Measurements from ENCODE around the gene PIP4K2C.

PIP4K2C gene

GRCh38 chr12:57618966-57619433 lies 28.0 kb downstream of the PIP4K2C start:
- H3F3A ChIP-seq (ENCODE audit: insufficient read depth): no peaks in the 10 kb centered on the region
- no peaks in the 10 kb centered on the region for H3K36me3 ChIP-seq (ENCODE audit: low read length)
- no peak overlapping the region for H2AFZ ChIP-seq (ENCODE audit: low read depth, low read length, severe bottlenecking)
- H3K4me2 ChIP-seq (ENCODE audit: low read depth, low read length, poor library complexity, severe bottlenecking): no peak overlapping the region
- H3K9ac ChIP-seq (ENCODE audit: low read length): no peak overlapping the region
- no peak overlapping the region for H3K4me3 ChIP-seq (ENCODE audit: insufficient read depth, low read length, poor library complexity, severe bottlenecking)
- no peaks in the 10 kb centered on the region for H3K27me3 ChIP-seq (ENCODE audit: low read length)
- H3K9me2 ChIP-seq (replicated peaks; ENCODE audit: insufficient read depth, low read length): no peaks in the 10 kb centered on the region
- H3K79me2 ChIP-seq (ENCODE audit: insufficient read depth, low read length): no peaks in the 10 kb centered on the region
- TF ChIP-seq EZH2phosphoT487 (conservative IDR thresholded peaks at IDR 0.05; ENCODE audit: low read length): no peak
- TF ChIP-seq, protein P1, sequence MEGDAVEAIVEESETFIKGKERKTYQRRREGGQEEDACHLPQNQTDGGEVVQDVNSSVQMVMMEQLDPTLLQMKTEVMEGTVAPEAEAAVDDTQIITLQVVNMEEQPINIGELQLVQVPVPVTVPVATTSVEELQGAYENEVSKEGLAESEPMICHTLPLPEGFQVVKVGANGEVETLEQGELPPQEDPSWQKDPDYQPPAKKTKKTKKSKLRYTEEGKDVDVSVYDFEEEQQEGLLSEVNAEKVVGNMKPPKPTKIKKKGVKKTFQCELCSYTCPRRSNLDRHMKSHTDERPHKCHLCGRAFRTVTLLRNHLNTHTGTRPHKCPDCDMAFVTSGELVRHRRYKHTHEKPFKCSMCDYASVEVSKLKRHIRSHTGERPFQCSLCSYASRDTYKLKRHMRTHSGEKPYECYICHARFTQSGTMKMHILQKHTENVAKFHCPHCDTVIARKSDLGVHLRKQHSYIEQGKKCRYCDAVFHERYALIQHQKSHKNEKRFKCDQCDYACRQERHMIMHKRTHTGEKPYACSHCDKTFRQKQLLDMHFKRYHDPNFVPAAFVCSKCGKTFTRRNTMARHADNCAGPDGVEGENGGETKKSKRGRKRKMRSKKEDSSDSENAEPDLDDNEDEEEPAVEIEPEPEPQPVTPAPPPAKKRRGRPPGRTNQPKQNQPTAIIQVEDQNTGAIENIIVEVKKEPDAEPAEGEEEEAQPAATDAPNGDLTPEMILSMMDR (IDR thresholded peaks at IDR 0.05; ENCODE audit: insufficient read depth, low read length, poor library complexity, severe bottlenecking): no peak
- no peak overlapping the region for H3K27ac ChIP-seq (ENCODE audit: low read depth, low read length)
- H4K20me1 ChIP-seq (ENCODE audit: low read depth, low read length): no peaks in the 10 kb centered on the region
- no peaks in the 10 kb centered on the region for H3K9me3 ChIP-seq (ENCODE audit: insufficient read depth, low read length)

GRCh38 chr12:57619434-57620244 lies 28.6 kb downstream of the PIP4K2C start:
- Histone ChIP-seq H3F3A (ENCODE audit: insufficient read depth) (no peaks in the 10 kb centered on the region), H3K9me2 (replicated peaks; ENCODE audit: insufficient read depth, low read length) (no peaks in the 10 kb centered on the region), H2AFZ (ENCODE audit: low read depth, low read length, severe bottlenecking) (no peak overlapping the region), H3K36me3 (ENCODE audit: low read length) (no peaks in the 10 kb centered on the region), H3K27me3 (ENCODE audit: low read length) (no peaks in the 10 kb centered on the region), H4K20me1 (ENCODE audit: low read depth, low read length) (no peaks in the 10 kb centered on the region), H3K9me3 (ENCODE audit: insufficient read depth, low read length) (no peaks in the 10 kb centered on the region), H3K79me2 (ENCODE audit: insufficient read depth, low read length) (no peaks in the 10 kb centered on the region), H3K4me2 (ENCODE audit: low read depth, low read length, poor library complexity, severe bottlenecking) (no peak overlapping the region), H3K9ac (ENCODE audit: low read length) (no peak overlapping the region), H3K27ac (ENCODE audit: low read depth, low read length) (no peak overlapping the region), H3K4me3 (ENCODE audit: insufficient read depth, low read length, poor library complexity, severe bottlenecking) (no peak overlapping the region)
- TF ChIP-seq, protein P1 (IDR thresholded peaks at IDR 0.05; ENCODE audit: insufficient read depth, low read length, poor library complexity, severe bottlenecking): no peak
- TF ChIP-seq EZH2phosphoT487 (conservative IDR thresholded peaks at IDR 0.05; ENCODE audit: low read length): no peak

DNA sequence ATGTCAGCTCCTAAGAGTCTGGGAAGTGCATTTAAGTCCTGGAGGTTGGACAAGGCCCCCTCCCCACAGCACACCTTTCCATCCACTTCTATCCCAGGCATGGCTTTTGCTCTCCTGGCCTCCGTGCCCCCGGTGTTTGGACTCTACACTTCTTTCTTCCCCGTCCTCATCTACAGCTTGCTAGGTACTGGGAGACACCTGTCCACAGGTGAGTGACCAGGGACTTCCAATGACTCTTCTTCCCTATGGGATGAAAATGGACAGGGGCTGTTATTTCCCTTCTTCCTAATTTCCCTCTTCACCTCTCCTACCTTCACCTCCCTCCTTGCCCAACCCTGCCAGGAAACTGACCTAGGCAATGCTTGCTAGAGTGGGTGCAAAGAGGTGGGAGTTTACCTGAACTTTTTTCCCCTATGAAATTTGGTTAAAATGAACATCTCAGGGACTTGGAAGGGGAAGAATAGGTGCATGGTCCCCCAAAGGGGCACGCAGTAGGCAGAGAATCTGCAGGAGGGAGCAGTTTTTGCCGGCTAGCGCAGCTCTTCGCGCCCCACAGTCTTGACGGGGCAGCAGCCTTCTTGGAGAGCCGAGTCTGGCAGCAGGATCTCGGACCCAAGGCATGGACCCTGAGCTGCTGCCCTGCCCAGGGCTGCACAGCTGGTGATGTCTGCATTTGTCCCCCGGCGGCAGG lies 29.4 kb downstream of the PIP4K2C start:
- H2AFZ ChIP-seq (ENCODE audit: low read depth, low read length, severe bottlenecking): no peak overlapping the region
- no peak overlapping the region for H3K27ac ChIP-seq (ENCODE audit: low read depth, low read length)
- no peak overlapping the region for H3K4me3 ChIP-seq (ENCODE audit: insufficient read depth, low read length, poor library complexity, severe bottlenecking)
- H3K9me2 ChIP-seq (replicated peaks; ENCODE audit: insufficient read depth, low read length): no peaks in the 10 kb centered on the region
- no peaks in the 10 kb centered on the region for H4K20me1 ChIP-seq (ENCODE audit: low read depth, low read length)
- no peak for TF ChIP-seq EZH2phosphoT487 (conservative IDR thresholded peaks at IDR 0.05; ENCODE audit: low read length)
- TF ChIP-seq, protein P1 (IDR thresholded peaks at IDR 0.05; ENCODE audit: insufficient read depth, low read length, poor library complexity, severe bottlenecking): no peak
- no peaks in the 10 kb centered on the region for H3K36me3 ChIP-seq (ENCODE audit: low read length)
- no peaks in the 10 kb centered on the region for H3F3A ChIP-seq (ENCODE audit: insufficient read depth)
- no peak overlapping the region for H3K9ac ChIP-seq (ENCODE audit: low read length)
- no peaks in the 10 kb centered on the region for H3K79me2 ChIP-seq (ENCODE audit: insufficient read depth, low read length)
- H3K9me3 ChIP-seq (ENCODE audit: insufficient read depth, low read length): no peaks in the 10 kb centered on the region
- no peaks in the 10 kb centered on the region for H3K27me3 ChIP-seq (ENCODE audit: low read length)
- no peak overlapping the region for H3K4me2 ChIP-seq (ENCODE audit: low read depth, low read length, poor library complexity, severe bottlenecking)
